Pancreas (tissue), 10 donors: ENCODE results near the gene PTPRK. TPM values are rescaled to one million over a fixed set of nuclear protein-coding genes. Genes with fewer than 3 reads are reported as not detected.

Experiments
- ATAC-seq, 4 donors: fragments of 200-7000 bp; cut with Tn5 transposase; one replicate each; pipeline versions ENCODE4 v1.8.0 to v1.9.1; 2020; ENCODE audit warnings: mild to moderate bottlenecking in 4 of 4, moderate library complexity in 4 of 4
- DNase-seq, 6 donors: peaks; one replicate each; pipeline ENCODE4 v3.0.0-alpha.2; 2020
- FAIRE-seq: peaks from 2 replicates; lab custom pipeline; 2012; peaks lifted over from hg19 to GRCh38; lab: Jason Lieb, UNC
- H3K27ac ChIP-seq, 4 donors: fragments of 200-600 bp; sonication (generic); 1 replicate in 3 of 4; 2 replicates in 1 of 4; pipeline versions ENCODE4 v1.5.0 to v1.8.0; 2020
- H3K27me3 ChIP-seq, 4 donors: fragments of 200-600 bp; one replicate each; pipeline ENCODE4 v1.8.0; 2021
- H3K36me3 ChIP-seq, 3 donors: fragments of 200-600 bp; sonication (generic) in 1 of 3; one replicate each; pipeline versions ENCODE4 v1.5.0 to v1.8.0; 2020 to 2021
- H3K4me1 ChIP-seq, 3 donors: fragments of 200-600 bp; one replicate each; pipeline ENCODE4 v1.8.0; 2021
- H3K4me3 ChIP-seq, 4 donors: fragments of 200-600 bp; sonication (generic) in 2 of 4; one replicate each; pipeline versions ENCODE4 v1.5.0 to v1.8.0; 2020 to 2021
- H3K9me3 ChIP-seq, 4 donors: fragments of 200-600 bp; one replicate each; pipeline ENCODE4 v1.8.0; 2021
- WGBS, 2 donors: extraction: QIAGEN DNeasy Blood & Tissue Kit; methylation state at CpG; one replicate each; pipeline ENCODE4 v1.1.7; 2013; 5-methylcytosine and 5-hydroxymethylcytosine counted together
- intact Hi-C, 3 donors: fragments of 100-400 bp; cut with DNase I; formaldehyde crosslinking; loops; one replicate each; pipeline versions ENCODE4 v1.11.1 to v1.14.2; 2022
- polyA plus RNA-seq, 2 donors: library from polyadenylated mRNA; stranded (reverse); fragments of 200-250 nt; gene quantifications; one replicate each; pipeline ENCODE4 v1.2.3, GENCODE V29; 2013
- total RNA-seq, 6 donors: library from RNA; stranded (reverse); fragmentation: NEBNext Ultra II Directional in 4 of 6; extraction: Animal tissue kit (Norgen Biotek cat#: 25700) in 4 of 6; gene quantifications; one replicate each; pipeline versions ENCODE4 v1.2.1 to v1.2.4, GENCODE V29; 2021 to 2023
- TF ChIP-seq, protein P1 (sequence below), 4 donors: fragments of 200-600 bp; sonication (generic) in 3 of 4; IDR thresholded peaks; one replicate each; pipeline versions ENCODE4 v1.5.0 to v1.8.0; 2021; ENCODE audit warnings: antibody characterized with exemption in 4 of 4
- donor health status: healthy with polysubstance abuse.
- donor health status: DM: no; HTN: no; CAD: no; lungs with moderate emphysema.
- donor health status: DM: no; HTN: no; CAD: no.
- donor health status: control.
- donor health status: control.
- donor health status: Bipolar disorder and iron deficiency.
- donor health status: DM: yes; HTN: yes; CAD: no.
- donor health status: DM: no; HTN: no; CAD: no.
- donor health status: DM: no; HTN: no; CAD: no.
- donor health status: DM: yes; HTN: yes; CAD: no.

The PTPRK gene
- total and polyA plus RNA-seq, 8 donors, result 10.5 to 72.7 (median 51.7) TPM

DNA sequence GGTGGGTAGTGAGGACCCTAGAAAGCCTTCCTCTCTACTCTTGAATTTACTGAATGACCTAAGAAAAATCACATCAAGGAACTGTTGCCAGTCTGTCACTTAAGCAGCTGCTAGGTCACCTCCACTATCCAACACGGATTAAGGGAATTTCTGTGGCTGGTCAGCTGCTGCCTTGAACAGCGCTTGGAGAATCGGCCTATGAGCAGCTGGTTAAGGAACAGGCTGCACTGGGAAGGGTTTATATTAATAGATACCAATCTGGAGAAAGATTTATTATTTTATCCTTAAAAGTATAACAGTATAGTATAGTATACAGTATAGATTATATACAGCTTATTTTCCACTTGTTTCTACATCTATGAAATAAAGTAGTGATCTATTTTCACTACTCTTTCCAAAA, 6.5 kb downstream of the PTPRK start:
- FAIRE-seq, result no peak
- H3K27me3 ChIP-seq, result no peaks in the 10 kb centered on the region
- H3K4me3 ChIP-seq, result no peak overlapping the region
- ATAC-seq, result peak in 3 of 4 donors; percentile 32 to 52 (median 47)
- TF ChIP-seq, protein P1, sequence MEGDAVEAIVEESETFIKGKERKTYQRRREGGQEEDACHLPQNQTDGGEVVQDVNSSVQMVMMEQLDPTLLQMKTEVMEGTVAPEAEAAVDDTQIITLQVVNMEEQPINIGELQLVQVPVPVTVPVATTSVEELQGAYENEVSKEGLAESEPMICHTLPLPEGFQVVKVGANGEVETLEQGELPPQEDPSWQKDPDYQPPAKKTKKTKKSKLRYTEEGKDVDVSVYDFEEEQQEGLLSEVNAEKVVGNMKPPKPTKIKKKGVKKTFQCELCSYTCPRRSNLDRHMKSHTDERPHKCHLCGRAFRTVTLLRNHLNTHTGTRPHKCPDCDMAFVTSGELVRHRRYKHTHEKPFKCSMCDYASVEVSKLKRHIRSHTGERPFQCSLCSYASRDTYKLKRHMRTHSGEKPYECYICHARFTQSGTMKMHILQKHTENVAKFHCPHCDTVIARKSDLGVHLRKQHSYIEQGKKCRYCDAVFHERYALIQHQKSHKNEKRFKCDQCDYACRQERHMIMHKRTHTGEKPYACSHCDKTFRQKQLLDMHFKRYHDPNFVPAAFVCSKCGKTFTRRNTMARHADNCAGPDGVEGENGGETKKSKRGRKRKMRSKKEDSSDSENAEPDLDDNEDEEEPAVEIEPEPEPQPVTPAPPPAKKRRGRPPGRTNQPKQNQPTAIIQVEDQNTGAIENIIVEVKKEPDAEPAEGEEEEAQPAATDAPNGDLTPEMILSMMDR (IDR thresholded peaks at IDR 0.05), result no peak
- H3K36me3 ChIP-seq, result no peaks in the 10 kb centered on the region
- H3K9me3 ChIP-seq, result no peaks in the 10 kb centered on the region
- H3K4me1 ChIP-seq, result peaks cover 45 to 70% (median 67%) of the 10 kb centered on the region in 3 donors
- peak overlapping the region in 2 of 4 donors; percentile 1 to 30 for H3K27ac ChIP-seq
- intact Hi-C loops, result no loop called here
- 15 to 24% methylated on average over 3 of the region's 3 CpGs for WGBS, 2 donors
- DNase-seq, result peak in 3 of 6 donors; percentile 23 to 31 (median 27)

DNA sequence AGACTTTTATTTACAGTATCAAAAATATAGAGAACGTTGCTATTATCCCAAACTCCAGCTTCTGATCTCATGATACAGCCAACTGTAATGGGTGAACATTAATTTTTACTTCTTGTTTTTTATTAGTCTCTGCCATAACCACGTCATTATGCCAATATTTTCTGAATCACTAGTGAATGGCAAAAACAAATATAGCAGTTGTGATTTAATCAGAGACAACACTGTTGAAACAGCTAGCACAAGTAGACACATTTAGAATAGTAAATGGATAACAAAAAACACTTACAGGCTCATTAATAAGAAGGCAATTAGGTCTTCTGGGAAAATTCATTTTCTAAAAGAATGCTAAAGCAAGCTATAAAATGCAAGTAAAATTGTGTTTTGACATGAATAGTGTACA, 8.1 kb downstream of the PTPRK start:
- FAIRE-seq (no peak), ATAC-seq (peak in 2 of 4 donors; percentile 6 to 11)

DNA sequence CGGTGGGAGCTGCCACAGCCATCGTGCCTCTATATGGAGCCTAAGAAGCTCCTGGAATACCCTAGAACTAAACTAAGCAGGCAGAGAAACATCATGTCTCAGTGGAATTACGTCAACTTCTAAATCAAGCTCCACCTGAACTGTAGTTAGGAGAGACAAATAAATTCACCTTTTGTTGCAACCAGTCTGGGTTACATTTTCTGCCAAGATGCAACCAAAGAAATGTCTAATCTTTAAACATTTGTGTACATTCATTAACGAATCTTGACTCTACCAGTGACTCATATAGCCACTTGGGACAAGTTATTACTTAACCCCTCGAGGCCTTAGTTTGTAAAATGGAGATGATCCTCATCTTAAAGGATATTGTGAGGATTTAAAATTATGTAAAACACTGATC, 8.9 kb downstream of the PTPRK start:
- FAIRE-seq, result no peak

More for the DNA sequence above, 8.1 kb downstream of the PTPRK start:
- TF ChIP-seq, protein P1 (IDR thresholded peaks at IDR 0.05), result no peak
- Histone ChIP-seq H3K4me1 (peaks cover 54 to 78% (median 71%) of the 10 kb centered on the region in 3 donors), H3K9me3 (no peaks in the 10 kb centered on the region), H3K27me3 (no peaks in the 10 kb centered on the region), H3K4me3 (no peak overlapping the region), H3K36me3 (no peaks in the 10 kb centered on the region), H3K27ac (peak overlapping the region in 2 of 4 donors; percentile 90 to 94)
- no peak for DNase-seq
- WGBS, 2 donors, result 17 to 22% methylated on average over 2 of the region's 2 CpGs
- intact Hi-C loops, result no loop called here

DNA sequence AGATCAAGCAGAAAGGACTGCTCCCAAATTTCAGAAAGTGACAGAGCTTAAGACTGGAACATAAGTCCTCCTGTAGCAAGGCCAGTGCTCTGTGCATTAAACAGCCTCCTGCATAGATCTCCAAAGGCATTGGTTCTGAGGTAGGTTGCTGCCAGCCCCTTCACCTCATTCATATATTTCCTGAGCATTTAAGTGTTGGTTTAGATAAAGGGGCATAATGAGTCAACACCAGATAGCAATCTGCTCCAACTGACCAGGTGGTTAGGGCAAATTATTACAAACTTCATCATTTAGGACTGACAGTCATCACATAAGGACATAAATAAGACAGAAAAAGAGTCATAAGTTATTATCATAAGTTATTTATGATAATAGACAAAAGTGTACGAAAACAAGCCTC, 10.7 kb downstream of the PTPRK start:
- Histone ChIP-seq H3K9me3 (no peaks in the 10 kb centered on the region), H3K27ac (peak overlapping the region in 2 of 4 donors; percentile 90 to 94), H3K27me3 (no peaks in the 10 kb centered on the region), H3K36me3 (no peaks in the 10 kb centered on the region), H3K4me1 (peaks cover 55 to 84% (median 76%) of the 10 kb centered on the region in 3 donors), H3K4me3 (no peak overlapping the region)
- intact Hi-C loops, result no loop called here
- ATAC-seq, result no peak
- DNase-seq, result no peak
- TF ChIP-seq, protein P1 (IDR thresholded peaks at IDR 0.05), result no peak
- WGBS, 2 donors, result 89 to 90% methylated on average over 1 of the region's 1 CpG
- no peak for FAIRE-seq

More for the DNA sequence above, 8.9 kb downstream of the PTPRK start:
- ATAC-seq (peak; percentile 79 to 84 (median 81)), DNase-seq (no peak)
- Histone ChIP-seq H3K9me3 (no peaks in the 10 kb centered on the region), H3K36me3 (no peaks in the 10 kb centered on the region), H3K27ac (peak overlapping the region; percentile 31 to 94 (median 71)), H3K27me3 (no peaks in the 10 kb centered on the region), H3K4me1 (peaks cover 60 to 86% (median 78%) of the 10 kb centered on the region in 3 donors), H3K4me3 (no peak overlapping the region)
- TF ChIP-seq, protein P1 (IDR thresholded peaks at IDR 0.05), result no peak
- 15 to 16% methylated on average over 5 of the region's 5 CpGs for whole genome bisulfite sequencing, 2 donors
- intact Hi-C loops, result no loop called here

DNA sequence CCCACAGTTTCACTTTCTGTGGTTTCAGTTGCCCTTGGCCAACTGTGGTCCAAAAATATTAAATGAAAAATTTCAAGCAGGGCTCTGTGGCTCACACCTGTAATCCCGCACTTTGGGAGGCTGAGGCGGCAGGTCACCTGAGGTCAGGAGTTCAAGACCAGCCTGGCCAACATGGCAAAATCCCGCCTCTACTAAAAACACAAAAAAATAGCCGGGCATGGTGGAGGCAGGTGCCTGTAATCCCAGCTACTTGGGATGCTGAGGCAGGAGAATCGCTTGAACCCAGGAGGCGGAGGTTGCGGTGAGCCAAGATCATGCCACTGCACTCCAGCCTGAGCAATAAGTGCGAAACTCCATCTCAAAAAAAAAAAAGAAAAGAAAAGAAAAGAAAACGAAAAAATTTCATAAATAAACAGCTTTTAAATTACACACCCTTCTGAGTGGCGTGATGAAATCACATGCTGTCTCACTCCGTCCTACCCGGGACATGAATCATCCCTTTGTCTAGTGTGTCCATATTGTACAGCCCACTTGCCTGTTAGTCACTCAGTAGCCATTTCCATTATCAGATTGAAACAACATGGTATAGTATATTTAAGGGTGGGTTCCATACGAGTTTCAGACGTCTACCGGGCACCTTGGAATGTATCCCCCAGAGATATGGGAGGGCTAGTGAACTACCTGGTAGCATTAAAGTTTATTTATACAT, 11.7 kb downstream of the PTPRK start:
- Histone ChIP-seq H3K4me1 (peaks cover 61 to 86% (median 75%) of the 10 kb centered on the region in 3 donors), H3K4me3 (no peak overlapping the region), H3K9me3 (no peaks in the 10 kb centered on the region), H3K27ac (peak overlapping the region in 2 of 4 donors; percentile 75 to 90), H3K36me3 (no peaks in the 10 kb centered on the region), H3K27me3 (no peaks in the 10 kb centered on the region)
- DNase-seq, result no peak
- TF ChIP-seq, protein P1 (IDR thresholded peaks at IDR 0.05), result no peak
- WGBS, 2 donors, result 87 to 95% methylated on average over 15 of the region's 15 CpGs
- FAIRE-seq, result no peak
- ATAC-seq, result no peak
- intact Hi-C loops, result no loop called here
